Activated CD8-positive, alpha-beta memory T cell treated with anti-CD3 and anti-CD28 coated beads, Interleukin-2, amount 10 ng/mL, durations not matched to agents 7 days and 5 days (primary cell): ENCODE results near the gene ASCC1. TPM values are rescaled to one million over a fixed set of nuclear protein-coding genes. Genes with fewer than 3 reads are reported as not detected.

ENCODE experiments used
- ATAC-seq: fragments of 150-1000 bp; cut with Tn5 transposase; one replicate; pipeline ENCODE4 v1.10.0; 2021; ENCODE audit warnings: moderate library complexity
- CTCF ChIA-PET: fragments of 350-600 bp; sonication (Branson Sonifier 250); formaldehyde crosslinking; loops from one replicate; lab custom pipeline; 2021; ENCODE audit warnings: antibody characterized with exemption; lab: Charles Lee
- DNase-seq: peaks from one replicate; pipeline ENCODE4 v3.0.0-alpha.2; 2020
- H3K27ac Mint-ChIP-seq: one replicate; pipeline ENCODE4 v1.8.0; 2021; ENCODE audit warnings: mild to moderate bottlenecking, mixed read lengths
- H3K27me3 Mint-ChIP-seq: one replicate; pipeline ENCODE4 v1.8.0; 2021; ENCODE audit warnings: mixed read lengths
- H3K36me3 Mint-ChIP-seq: one replicate; pipeline ENCODE4 v1.8.0; 2021; ENCODE audit warnings: mild to moderate bottlenecking, mixed read lengths
- H3K4me1 Mint-ChIP-seq: one replicate; pipeline ENCODE4 v1.8.0; 2021; ENCODE audit warnings: mixed read lengths
- H3K4me3 Mint-ChIP-seq: one replicate; pipeline ENCODE4 v1.8.0; 2021; ENCODE audit warnings: mild to moderate bottlenecking, moderate library complexity, mixed read lengths
- H3K9me3 Mint-ChIP-seq: one replicate; pipeline ENCODE4 v1.8.0; 2022; ENCODE audit warnings: low read depth, mixed read lengths
- total RNA-seq, 2 experiments: library from RNA; stranded (reverse); gene quantifications; one replicate each; pipeline ENCODE4 v1.2.3, GENCODE V29; 2021

ASCC1 gene
- total RNA-seq, 2 experiments from 2014 or later = 34.9 to 36.8 TPM

DNA sequence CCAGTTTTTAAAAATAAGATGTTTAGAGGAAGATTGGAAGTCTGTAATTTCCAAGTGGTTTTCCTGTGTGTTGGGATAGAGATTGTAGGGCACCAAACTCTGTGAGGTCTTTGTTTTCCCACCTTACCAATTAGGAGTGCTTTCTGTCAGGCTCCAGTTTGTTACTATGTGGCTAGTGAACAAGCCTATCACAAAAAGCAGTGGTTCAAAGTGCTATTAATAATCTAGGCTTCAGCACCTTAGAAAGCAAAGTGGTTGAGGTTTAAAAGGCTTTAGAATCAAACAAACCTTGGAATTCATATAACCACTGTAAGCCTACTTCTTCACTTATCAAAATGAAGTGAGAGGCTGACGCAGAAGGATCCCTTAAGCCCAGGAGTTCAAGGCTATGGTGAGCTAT, 11.4 kb downstream of the ASCC1 start:
- CTCF ChIA-PET = no interaction called here
- Mint-ChIP-seq H3K36me3 (peaks cover 26% of the 10 kb centered on the region), H3K27ac (no peak overlapping the region), H3K9me3 (no peaks in the 10 kb centered on the region), H3K4me1 (peaks cover 14% of the 10 kb centered on the region), H3K4me3 (no peak overlapping the region), H3K27me3 (no peaks in the 10 kb centered on the region)
- DNase-seq (no peak), ATAC-seq (no peak)

DNA sequence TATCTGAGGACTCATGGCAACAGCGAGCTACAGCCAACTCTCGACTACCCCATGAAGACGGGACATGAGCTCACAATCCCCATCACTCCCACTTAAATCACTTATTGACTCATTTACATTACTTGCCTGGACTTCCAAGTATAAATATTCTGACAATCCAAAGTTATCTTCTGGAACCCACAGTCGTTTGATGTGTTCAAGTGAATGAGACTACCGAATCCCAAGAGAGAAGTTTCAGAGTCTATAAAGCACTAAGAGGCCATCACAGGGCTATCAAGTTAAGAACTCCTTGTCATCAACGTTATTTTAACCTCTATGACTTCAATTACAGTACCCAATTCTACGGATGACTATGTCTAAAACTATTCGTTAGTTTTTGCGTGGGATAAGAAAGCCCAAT, 11.8 kb downstream of the ASCC1 start:
- Mint-ChIP-seq H3K27me3 (no peaks in the 10 kb centered on the region), H3K9me3 (no peaks in the 10 kb centered on the region), H3K4me3 (no peak overlapping the region), H3K4me1 (peaks cover 13% of the 10 kb centered on the region), H3K27ac (no peak overlapping the region), H3K36me3 (peaks cover 28% of the 10 kb centered on the region)
- DNase-seq = no peak
- ATAC-seq = no peak
- CTCF ChIA-PET = no interaction called here

DNA sequence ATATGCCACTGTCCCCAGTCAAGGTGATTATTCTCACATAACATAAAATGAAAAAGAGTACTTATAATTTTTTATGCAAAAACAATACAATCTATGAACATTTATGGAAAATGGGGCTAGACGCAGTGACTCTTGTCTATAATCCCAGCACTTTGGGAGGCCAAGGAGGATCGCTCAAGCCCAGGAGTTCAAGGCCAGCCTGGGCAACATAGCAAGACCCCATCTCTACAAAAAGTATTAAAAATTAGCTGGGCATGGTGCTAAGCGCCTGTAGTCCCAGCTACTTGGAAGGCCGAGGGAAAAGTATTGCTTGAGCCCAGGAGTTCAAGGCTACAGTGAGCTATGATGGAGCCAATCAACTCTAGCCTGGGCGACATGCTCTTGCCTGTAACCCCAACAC, 14.8 kb downstream of the ASCC1 start:
- Mint-ChIP-seq H3K9me3 (no peaks in the 10 kb centered on the region), H3K27me3 (no peaks in the 10 kb centered on the region), H3K4me1 (no peaks in the 10 kb centered on the region), H3K27ac (no peak overlapping the region), H3K36me3 (peaks cover 24% of the 10 kb centered on the region), H3K4me3 (no peak overlapping the region)
- ATAC-seq = no peak
- DNase-seq = no peak
- CTCF ChIA-PET = interaction anchor here (1.2 kb wide), 1 partner anchor 62 kb away, joined by 3 read pairs; no protein-coding TSS in a partner anchor

DNA sequence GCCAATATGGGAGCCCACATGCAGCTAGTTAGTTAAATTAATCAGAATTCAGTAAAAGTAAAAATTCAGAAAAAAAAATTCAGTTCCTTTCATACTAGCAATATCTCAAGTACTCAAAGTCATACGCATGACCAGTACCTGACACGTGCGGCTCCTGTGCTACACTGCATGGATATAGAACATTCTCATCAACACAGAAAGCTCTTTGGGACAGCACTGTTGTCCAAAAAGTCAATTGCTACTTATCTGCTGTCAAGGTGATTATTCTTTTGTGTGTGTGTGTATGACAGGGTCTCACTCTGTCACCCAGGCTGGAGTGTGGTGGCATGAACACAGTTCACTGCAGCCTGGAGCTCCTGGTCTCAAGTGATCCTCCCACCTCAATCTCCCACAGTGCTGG, 15.2 kb downstream of the ASCC1 start:
- H3K27me3 Mint-ChIP-seq = no peaks in the 10 kb centered on the region
- H3K36me3 Mint-ChIP-seq = peaks cover 26% of the 10 kb centered on the region
- H3K27ac Mint-ChIP-seq = no peak overlapping the region
- no peak for DNase-seq
- CTCF ChIA-PET = interaction anchor here (1.2 kb wide), 1 partner anchor 61 kb away, joined by 3 read pairs; no protein-coding TSS in a partner anchor
- ATAC-seq = no peak
- no peaks in the 10 kb centered on the region for H3K9me3 Mint-ChIP-seq
- no peaks in the 10 kb centered on the region for H3K4me1 Mint-ChIP-seq
- no peak overlapping the region for H3K4me3 Mint-ChIP-seq

DNA sequence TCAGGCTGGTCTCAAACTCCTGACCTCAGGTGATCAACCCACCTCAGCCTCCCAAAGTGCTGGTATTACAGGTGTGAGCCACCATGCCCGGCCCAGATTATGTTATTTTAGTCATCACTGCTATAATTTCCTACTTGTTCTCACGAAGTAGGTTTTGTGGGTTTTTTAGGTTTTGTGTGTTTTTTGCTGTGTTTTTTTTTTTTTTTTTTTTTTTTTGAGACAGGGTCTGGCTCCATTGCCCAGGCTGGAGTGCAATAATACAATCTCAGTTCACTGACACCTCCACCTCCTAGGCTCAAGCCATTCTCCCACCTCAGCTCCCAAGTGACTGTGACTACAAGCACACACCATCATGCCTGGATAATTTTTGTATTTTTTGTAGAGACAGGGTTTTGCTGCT, 21.1 kb downstream of the ASCC1 start:
- no peaks in the 10 kb centered on the region for H3K27me3 Mint-ChIP-seq
- H3K27ac Mint-ChIP-seq = no peak overlapping the region
- H3K4me1 Mint-ChIP-seq = peaks cover 2% of the 10 kb centered on the region
- ATAC-seq (no peak), DNase-seq (no peak)
- CTCF ChIA-PET = no interaction called here
- H3K9me3 Mint-ChIP-seq = no peaks in the 10 kb centered on the region
- no peak overlapping the region for H3K4me3 Mint-ChIP-seq
- peaks cover 28% of the 10 kb centered on the region for H3K36me3 Mint-ChIP-seq

DNA sequence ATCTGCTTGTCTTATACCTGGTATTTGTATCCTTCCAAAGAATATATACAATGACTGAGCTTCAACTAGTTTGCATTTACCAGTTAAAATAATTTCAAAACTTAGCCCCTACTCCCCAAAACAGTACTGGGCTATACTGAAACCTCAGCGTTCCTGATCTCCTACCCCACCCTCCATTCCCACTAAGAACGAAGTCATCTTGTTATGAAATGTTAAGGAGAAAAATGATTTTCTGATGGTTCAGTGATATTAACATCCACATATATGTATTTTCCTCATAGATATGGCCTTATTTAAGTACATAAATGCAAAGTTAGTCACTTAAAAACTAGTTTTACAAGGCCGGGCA, 29.1 kb downstream of the ASCC1 start:
- Mint-ChIP-seq H3K27me3 (no peaks in the 10 kb centered on the region), H3K27ac (no peak overlapping the region), H3K4me1 (no peaks in the 10 kb centered on the region), H3K9me3 (peaks cover 7% of the 10 kb centered on the region), H3K4me3 (no peak overlapping the region), H3K36me3 (peaks cover 38% of the 10 kb centered on the region)
- ATAC-seq = no peak
- CTCF ChIA-PET = interaction anchor here (0.7 to 1.2 kb wide), 3 partner anchors 21 to 290 kb away, joined by 3 read pairs; no protein-coding TSS in a partner anchor
- DNase-seq = no peak

DNA sequence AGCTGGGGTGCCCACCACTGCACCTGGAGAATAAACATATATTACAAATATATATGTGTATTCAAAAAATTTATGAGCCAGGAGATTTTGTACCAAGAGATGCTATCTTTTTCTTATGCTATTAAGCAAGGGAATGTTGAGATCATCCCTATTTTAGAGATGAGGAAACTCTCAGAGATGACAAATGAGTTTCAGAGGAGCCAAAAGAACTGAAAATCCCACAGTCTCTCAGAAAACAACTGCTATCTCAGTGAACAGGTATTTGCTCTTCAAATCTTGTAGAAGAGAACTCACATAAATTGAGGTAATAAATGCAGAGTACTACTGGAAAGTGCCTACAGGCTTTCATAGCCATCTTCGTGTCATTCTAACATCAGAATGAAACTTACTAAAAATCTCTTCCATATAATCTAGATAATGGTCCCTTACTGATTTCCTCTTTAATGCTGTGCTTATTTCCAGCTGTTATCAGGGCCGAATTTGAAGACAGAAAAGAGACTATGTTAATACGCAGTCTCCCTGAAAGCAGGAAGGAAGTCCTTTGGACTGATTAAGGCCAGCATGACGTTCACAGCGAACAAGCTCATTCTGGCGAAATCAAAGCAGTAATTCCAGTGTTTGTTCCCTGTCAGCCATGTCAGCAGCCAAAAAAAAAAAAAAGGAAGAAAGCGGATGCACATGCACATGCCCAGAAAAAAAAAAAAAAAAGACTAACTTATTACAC, 29.7 kb downstream of the ASCC1 start:
- peaks cover 7% of the 10 kb centered on the region for H3K9me3 Mint-ChIP-seq
- CTCF ChIA-PET = interaction anchor here (0.7 to 1.2 kb wide), 3 partner anchors 22 to 290 kb away, joined by 3 read pairs; no protein-coding TSS in a partner anchor

DNA sequence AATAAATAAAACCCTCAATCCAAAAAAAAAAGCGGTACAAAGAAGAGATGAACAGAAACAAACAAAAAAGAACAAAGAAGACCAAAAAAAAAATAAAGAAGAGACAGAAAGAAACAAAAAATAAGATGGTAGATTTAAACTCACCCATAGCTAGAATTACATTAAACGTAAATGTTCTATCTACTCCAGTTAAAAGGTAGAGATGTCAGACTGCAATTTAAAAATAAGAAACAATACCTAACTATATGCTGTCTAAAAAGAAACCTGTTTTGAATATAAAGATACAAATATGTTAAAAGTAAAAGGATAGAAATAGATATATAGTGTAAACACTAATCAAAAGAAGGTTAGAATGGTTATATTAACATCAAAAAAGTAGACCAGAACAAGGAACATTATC, 31.9 kb downstream of the ASCC1 start:
- Mint-ChIP-seq H3K4me3 (no peak overlapping the region), H3K36me3 (peaks cover 45% of the 10 kb centered on the region), H3K27ac (no peak overlapping the region), H3K9me3 (peaks cover 7% of the 10 kb centered on the region), H3K4me1 (no peaks in the 10 kb centered on the region), H3K27me3 (no peaks in the 10 kb centered on the region)
- ATAC-seq = no peak
- CTCF ChIA-PET = no interaction called here
- DNase-seq = no peak

More for the DNA sequence above, 29.7 kb downstream of the ASCC1 start:
- ATAC-seq (no peak), DNase-seq (no peak)
- Mint-ChIP-seq H3K4me1 (no peaks in the 10 kb centered on the region), H3K27me3 (no peaks in the 10 kb centered on the region), H3K4me3 (no peak overlapping the region), H3K36me3 (peaks cover 42% of the 10 kb centered on the region), H3K27ac (no peak overlapping the region)

DNA sequence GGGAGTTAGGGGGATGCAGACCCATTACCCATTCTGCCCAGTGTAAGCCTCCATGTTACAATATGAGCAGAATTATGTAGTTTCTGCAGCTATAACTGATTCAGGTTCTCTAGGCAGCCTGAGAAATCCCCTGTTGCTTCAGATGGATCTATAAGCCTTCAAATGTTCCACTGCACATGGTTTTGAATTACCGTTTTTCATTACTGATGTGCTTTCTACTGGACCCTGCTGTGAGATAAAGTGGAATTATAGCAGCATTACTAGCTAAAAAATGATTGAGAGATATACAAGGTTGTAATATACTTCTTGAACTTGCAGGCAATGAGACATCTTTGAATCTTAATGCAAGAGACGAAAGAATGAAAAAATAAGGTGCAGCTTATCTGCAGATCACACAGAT, 38.6 kb downstream of the ASCC1 start:
- H3K27ac Mint-ChIP-seq = no peak overlapping the region
- H3K4me1 Mint-ChIP-seq = peaks cover 13% of the 10 kb centered on the region
- ATAC-seq = no peak
- no peaks in the 10 kb centered on the region for H3K9me3 Mint-ChIP-seq
- no peak for DNase-seq
- H3K4me3 Mint-ChIP-seq = no peak overlapping the region
- CTCF ChIA-PET = no interaction called here
- no peaks in the 10 kb centered on the region for H3K27me3 Mint-ChIP-seq
- peaks cover 20% of the 10 kb centered on the region for H3K36me3 Mint-ChIP-seq

DNA sequence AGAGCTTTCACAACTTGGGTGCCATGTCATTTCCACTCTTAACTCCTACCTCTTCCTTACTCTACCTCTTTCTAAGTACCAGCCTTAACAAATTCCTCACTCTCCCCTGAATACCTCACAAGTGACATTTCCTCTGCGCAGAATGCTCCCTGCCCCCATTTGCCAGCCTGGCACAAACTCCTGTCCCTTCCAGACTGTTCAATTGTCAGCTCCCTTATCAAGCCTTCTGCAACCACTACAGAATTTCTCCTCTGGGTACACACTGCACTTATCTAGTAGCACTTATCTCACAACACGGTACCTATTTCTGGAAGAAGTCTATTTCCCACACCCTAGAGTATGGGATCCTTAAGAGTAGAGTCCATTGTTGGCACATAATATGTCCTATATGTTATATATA, 39.4 kb downstream of the ASCC1 start:
- Mint-ChIP-seq H3K9me3 (no peaks in the 10 kb centered on the region), H3K27ac (no peak overlapping the region), H3K4me1 (peaks cover 13% of the 10 kb centered on the region), H3K27me3 (no peaks in the 10 kb centered on the region), H3K36me3 (peaks cover 14% of the 10 kb centered on the region), H3K4me3 (no peak overlapping the region)
- ATAC-seq (no peak), DNase-seq (no peak)
- CTCF ChIA-PET = no interaction called here

DNA sequence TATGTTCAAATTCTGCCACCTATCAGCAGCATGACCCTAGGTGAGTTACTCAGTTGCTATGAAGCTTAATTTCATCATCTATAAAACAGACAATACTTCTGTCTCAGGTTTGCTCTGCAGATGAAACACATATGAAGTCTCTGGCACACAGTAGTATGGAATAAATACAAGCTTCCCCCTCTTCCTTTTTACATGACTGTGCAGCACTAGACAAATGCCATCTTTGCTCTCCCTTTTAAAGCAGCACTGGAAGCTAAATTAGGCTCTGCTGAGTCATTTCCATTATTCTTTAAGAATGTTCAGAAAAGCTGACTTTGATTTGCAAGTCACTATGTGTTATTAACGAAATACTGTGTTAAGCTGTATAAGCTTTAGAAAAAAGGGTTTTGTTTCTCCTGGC, 40.9 kb downstream of the ASCC1 start:
- Mint-ChIP-seq H3K9me3 (no peaks in the 10 kb centered on the region), H3K4me3 (no peak overlapping the region), H3K4me1 (peaks cover 13% of the 10 kb centered on the region), H3K27ac (no peak overlapping the region), H3K27me3 (no peaks in the 10 kb centered on the region), H3K36me3 (peaks cover 9% of the 10 kb centered on the region)
- ATAC-seq (no peak), DNase-seq (no peak)
- CTCF ChIA-PET = no interaction called here

DNA sequence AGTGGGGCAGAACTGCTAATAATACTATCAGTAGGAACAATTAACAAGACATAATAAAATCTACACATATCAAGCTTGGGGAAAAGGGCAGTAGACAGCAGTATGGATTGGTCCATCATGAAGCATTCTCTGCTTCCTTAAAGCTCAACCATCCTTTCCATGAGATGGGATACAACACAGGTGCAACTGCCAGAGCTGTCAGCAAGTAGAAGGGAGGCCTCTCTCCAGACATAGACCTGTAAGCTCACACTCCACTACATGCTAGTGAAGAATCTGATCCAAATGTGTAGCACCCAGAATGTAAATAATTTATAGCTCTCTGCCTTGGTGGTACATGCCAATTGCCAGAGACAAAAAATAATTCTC, 41.8 kb downstream of the ASCC1 start:
- CTCF ChIA-PET = interaction anchor here (1.0 to 1.5 kb wide), 4 partner anchors 9 to 219 kb away, joined by 3 to 4 read pairs (median 4); partner anchors contain the start of gene ASCC1
- Mint-ChIP-seq H3K9me3 (no peaks in the 10 kb centered on the region), H3K27ac (peak overlapping the region; percentile 65), H3K4me3 (no peak overlapping the region), H3K36me3 (peaks cover 8% of the 10 kb centered on the region), H3K4me1 (peaks cover 13% of the 10 kb centered on the region), H3K27me3 (no peaks in the 10 kb centered on the region)
- ATAC-seq (no peak), DNase-seq (no peak)

DNA sequence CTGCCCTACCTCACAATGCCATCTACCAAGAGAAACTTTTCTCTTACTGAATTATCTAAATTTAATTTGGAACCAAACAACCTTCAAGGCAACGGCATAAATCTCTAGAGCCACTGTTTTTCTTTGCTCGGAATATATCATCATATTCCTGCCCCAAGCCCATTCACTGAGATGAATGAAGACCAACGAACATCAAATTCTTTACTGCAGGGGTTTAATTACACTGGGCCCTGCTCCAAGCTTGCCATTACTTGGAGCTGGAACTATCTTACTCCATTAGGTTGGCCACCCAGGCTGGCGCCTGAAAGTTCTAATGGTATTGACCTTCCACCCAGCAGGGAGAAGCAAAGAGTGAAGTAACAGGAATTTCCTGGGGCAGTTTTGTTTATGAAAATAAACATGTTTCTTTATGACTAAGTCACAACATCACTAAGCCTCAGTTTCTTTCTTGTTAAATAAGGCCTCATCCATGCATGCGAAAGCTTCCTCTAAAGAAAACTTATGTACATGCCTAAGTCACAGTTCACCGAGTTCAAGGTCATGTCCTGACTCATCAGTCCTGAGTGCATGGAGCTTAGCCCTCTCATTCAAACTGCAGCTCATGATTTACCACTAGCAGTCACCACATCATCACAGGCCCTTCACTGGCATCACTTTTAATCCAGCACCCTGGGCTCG, 42.3 kb downstream of the ASCC1 start:
- H3K4me3 Mint-ChIP-seq = no peak overlapping the region
- H3K4me1 Mint-ChIP-seq = peaks cover 13% of the 10 kb centered on the region
- CTCF ChIA-PET = interaction anchor here (1.0 to 1.5 kb wide), 4 partner anchors 8 to 218 kb away, joined by 3 to 4 read pairs (median 4); partner anchors contain the start of gene ASCC1
- peak overlapping the region; percentile 65 for H3K27ac Mint-ChIP-seq
- H3K36me3 Mint-ChIP-seq = peaks cover 8% of the 10 kb centered on the region
- no peaks in the 10 kb centered on the region for H3K27me3 Mint-ChIP-seq
- H3K9me3 Mint-ChIP-seq = no peaks in the 10 kb centered on the region
- DNase-seq (no peak), ATAC-seq (peak; percentile 49)

DNA sequence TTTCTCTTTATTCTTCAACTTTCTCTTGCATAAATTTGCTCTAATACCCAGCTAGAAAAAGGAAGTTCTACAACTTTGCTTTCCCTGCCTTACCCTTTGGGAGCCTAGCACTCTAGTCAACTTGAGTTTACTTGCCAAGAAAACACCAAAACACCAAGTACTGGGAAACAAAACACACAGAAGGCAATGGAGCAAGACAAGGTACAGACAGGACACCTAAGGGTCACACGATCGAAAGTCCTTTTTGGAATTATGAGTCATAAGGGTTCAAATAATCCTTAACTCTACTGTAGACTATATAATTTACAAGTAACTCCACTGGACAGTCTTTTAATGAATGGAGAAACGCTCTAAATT, 42.8 kb downstream of the ASCC1 start:
- Mint-ChIP-seq H3K4me3 (no peak overlapping the region), H3K36me3 (peaks cover 6% of the 10 kb centered on the region), H3K9me3 (no peaks in the 10 kb centered on the region), H3K27me3 (no peaks in the 10 kb centered on the region), H3K27ac (no peak overlapping the region), H3K4me1 (peaks cover 13% of the 10 kb centered on the region)
- ATAC-seq (no peak), DNase-seq (no peak)
- CTCF ChIA-PET = interaction anchor here (1.0 to 1.5 kb wide), 3 partner anchors 8 to 164 kb away, joined by 3 to 4 read pairs (median 4); partner anchors contain the start of gene ASCC1
